Measurements from ENCODE around the gene CHST9.

DNA sequence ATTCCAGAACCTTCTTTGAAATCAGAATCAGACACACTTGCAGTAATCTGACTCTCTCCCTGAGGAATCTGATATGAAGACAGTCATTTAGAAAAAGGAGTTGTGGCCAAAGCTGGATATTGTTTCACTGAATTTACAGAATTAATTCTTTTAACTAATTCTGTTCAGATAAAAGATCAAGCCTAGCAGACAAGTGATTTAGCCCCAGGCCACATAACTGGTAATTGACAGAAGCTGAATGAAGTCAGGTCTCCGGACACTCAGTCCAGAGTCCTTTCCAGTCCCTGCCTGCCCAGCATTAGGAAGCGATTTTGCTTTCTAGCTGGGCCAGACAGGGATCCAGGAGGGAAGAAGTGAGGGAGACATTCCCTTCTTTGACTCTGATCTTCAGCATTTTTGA, 208.9 kb downstream of the CHST9 start:
- TF ChIP-seq, protein P1, sequence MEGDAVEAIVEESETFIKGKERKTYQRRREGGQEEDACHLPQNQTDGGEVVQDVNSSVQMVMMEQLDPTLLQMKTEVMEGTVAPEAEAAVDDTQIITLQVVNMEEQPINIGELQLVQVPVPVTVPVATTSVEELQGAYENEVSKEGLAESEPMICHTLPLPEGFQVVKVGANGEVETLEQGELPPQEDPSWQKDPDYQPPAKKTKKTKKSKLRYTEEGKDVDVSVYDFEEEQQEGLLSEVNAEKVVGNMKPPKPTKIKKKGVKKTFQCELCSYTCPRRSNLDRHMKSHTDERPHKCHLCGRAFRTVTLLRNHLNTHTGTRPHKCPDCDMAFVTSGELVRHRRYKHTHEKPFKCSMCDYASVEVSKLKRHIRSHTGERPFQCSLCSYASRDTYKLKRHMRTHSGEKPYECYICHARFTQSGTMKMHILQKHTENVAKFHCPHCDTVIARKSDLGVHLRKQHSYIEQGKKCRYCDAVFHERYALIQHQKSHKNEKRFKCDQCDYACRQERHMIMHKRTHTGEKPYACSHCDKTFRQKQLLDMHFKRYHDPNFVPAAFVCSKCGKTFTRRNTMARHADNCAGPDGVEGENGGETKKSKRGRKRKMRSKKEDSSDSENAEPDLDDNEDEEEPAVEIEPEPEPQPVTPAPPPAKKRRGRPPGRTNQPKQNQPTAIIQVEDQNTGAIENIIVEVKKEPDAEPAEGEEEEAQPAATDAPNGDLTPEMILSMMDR (IDR thresholded peaks at IDR 0.05; ENCODE audit: extremely low read depth in 1 of 2, insufficient read depth in 1 of 2, low read depth in 1 of 2, low read length in 2 of 2), result no peak
- no peak for TF ChIP-seq EZH2 (IDR thresholded peaks at IDR 0.05; ENCODE audit: borderline replicate concordance, low read depth, low read length, severe bottlenecking)

Data from endothelial cell of umbilical vein (primary cell).